HEK293T (cell line): ENCODE results near the gene ANKRD22.

Source experiments
- BHLHE40 ChIP-seq: fragments of 450-650 bp; IDR thresholded peaks from 2 replicates; pipeline ENCODE4 v1.6.1; 2016; ENCODE audit warnings: mild to moderate bottlenecking, moderate library complexity, borderline replicate concordance
- ELF4 ChIP-seq: fragments of 450-650 bp; IDR thresholded peaks from 2 replicates; pipeline ENCODE4 v1.6.1; 2017; ENCODE audit warnings: antibody characterized with exemption
- FOXK2 ChIP-seq: fragments of 450-650 bp; IDR thresholded peaks from 2 replicates; pipeline ENCODE4 v1.6.1; 2016; ENCODE audit warnings: mild to moderate bottlenecking
- FOXM1 ChIP-seq: fragments of 450-650 bp; IDR thresholded peaks from 2 replicates; pipeline ENCODE4 v1.6.1; 2017; ENCODE audit warnings: mild to moderate bottlenecking, borderline replicate concordance
- HDGF ChIP-seq: fragments of 450-650 bp; IDR thresholded peaks from 2 replicates; pipeline ENCODE4 v1.6.1; 2017; ENCODE audit warnings: antibody characterized with exemption, borderline replicate concordance
- ZNF384 ChIP-seq: fragments of 450-650 bp; IDR thresholded peaks from 2 replicates; pipeline ENCODE4 v1.6.1; 2016

DNA sequence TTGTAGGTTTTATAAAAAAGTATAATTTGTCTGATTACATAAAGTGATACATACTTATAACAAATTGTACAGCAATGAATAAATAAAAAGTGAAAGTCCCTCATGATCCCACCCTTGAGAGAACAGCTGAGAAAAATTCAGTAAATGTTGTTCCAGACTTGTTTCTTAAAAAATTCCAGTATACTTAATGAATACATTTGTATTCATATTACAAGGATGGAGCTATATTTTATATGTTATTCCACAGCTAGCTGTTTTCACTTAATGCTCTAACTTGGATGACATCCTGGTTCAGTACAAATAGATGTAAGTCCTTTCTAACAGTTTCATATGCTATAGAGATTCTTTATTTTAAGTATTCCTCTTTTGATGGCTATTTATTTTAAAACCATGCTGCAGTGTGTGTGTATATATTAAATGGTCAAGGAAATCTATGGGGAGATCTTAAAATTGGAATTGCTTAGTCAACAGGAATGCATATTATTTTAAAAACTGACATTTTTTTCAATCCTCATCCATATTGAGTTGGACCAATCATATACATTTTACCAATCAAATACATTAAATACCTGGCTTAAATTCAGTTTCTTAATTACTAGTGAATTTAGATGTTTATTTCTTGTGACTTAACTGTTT lies 37.3 kb upstream of the ANKRD22 start:
- TF ChIP-seq BHLHE40 (no peak), FOXK2 (no peak), FOXM1 (no peak), ELF4 (no peak), HDGF (no peak), ZNF384 (no peak)
